GM23338 (cell line): Measurements from ENCODE around the gene MSMB. TPM values are rescaled to one million over a fixed set of nuclear protein-coding genes. Genes with fewer than 3 reads are reported as not detected.

Source experiments
- ATAC-seq: fragments of 200-7000 bp; cut with Tn5 transposase; 3 replicates; pipeline ENCODE4 v1.9.1; 2020
- DNase-seq: peaks from one replicate; pipeline ENCODE4 v3.0.0-alpha.2; 2015; ENCODE audit warnings: low spot score
- H2AFZ ChIP-seq: fragments of 200-600 bp; sonication (generic); 2 replicates; pipeline ENCODE4 v1.8.0; 2016; ENCODE audit warnings: antibody characterized with exemption, mild to moderate bottlenecking, moderate library complexity
- H3F3A ChIP-seq: fragments of 200-600 bp; sonication (generic); replicated peaks from 2 replicates; pipeline ENCODE4 v1.8.0; 2017; ENCODE audit warnings: antibody characterized with exemption, mixed run types, low read depth
- H3K27ac ChIP-seq: fragments of 200-600 bp; sonication (generic); 2 replicates; pipeline ENCODE4 v1.6.1; 2016; ENCODE audit warnings: low read depth
- H3K27me3 ChIP-seq: fragments of 200-600 bp; sonication (generic); 2 replicates; pipeline ENCODE4 v1.8.0; 2016; ENCODE audit warnings: mild to moderate bottlenecking, mixed run types, moderate library complexity; ENCODE audit not compliant: insufficient read depth
- H3K36me3 ChIP-seq: fragments of 200-600 bp; sonication (generic); 2 replicates; pipeline ENCODE4 v1.8.0; 2016; ENCODE audit warnings: mild to moderate bottlenecking; ENCODE audit not compliant: insufficient read depth
- H3K4me1 ChIP-seq: fragments of 200-600 bp; sonication (generic); 2 replicates; pipeline ENCODE4 v1.8.0; 2016; ENCODE audit warnings: mild to moderate bottlenecking, moderate library complexity; ENCODE audit not compliant: insufficient read depth
- H3K4me2 ChIP-seq: fragments of 200-600 bp; sonication (generic); 2 replicates; pipeline ENCODE4 v1.7.1; 2017; ENCODE audit warnings: mixed run types
- H3K4me3 ChIP-seq: fragments of 200-600 bp; sonication (generic); 2 replicates; pipeline ENCODE4 v1.6.1; 2016; ENCODE audit warnings: mixed run types
- H3K79me2 ChIP-seq: fragments of 200-600 bp; sonication (generic); replicated peaks from 2 replicates; pipeline ENCODE4 v1.8.0; 2017; ENCODE audit warnings: mild to moderate bottlenecking; ENCODE audit not compliant: insufficient read depth
- H3K9me2 ChIP-seq: fragments of 200-600 bp; sonication (generic); 2 replicates; pipeline ENCODE4 v1.8.0; 2017; ENCODE audit not compliant: insufficient read depth
- H4K20me1 ChIP-seq: fragments of 200-600 bp; sonication (generic); replicated peaks from 2 replicates; pipeline ENCODE4 v1.8.0; 2017; ENCODE audit warnings: mild to moderate bottlenecking; ENCODE audit not compliant: insufficient read depth
- H3K27ac Mint-ChIP-seq: 2 replicates; pipeline ENCODE4 v1.8.0; 2020; ENCODE audit warnings: inconsistent platforms, mild to moderate bottlenecking, moderate library complexity, mixed read lengths
- H3K27me3 Mint-ChIP-seq: 3 replicates; pipeline ENCODE4 v1.8.0; 2022; ENCODE audit warnings: low read depth, mild to moderate bottlenecking, moderate library complexity, mixed read lengths, inconsistent platforms; ENCODE audit not compliant: insufficient read depth, poor library complexity
- H3K36me3 Mint-ChIP-seq: 3 replicates; pipeline ENCODE4 v1.8.0; 2021; ENCODE audit warnings: low read depth, mild to moderate bottlenecking, inconsistent platforms, moderate library complexity, mixed read lengths
- H3K4me1 Mint-ChIP-seq: 3 replicates; pipeline ENCODE4 v1.8.0; 2020; ENCODE audit warnings: mild to moderate bottlenecking, inconsistent platforms, mixed read lengths
- H3K4me3 Mint-ChIP-seq: 3 replicates; pipeline ENCODE4 v1.8.0; 2021; ENCODE audit warnings: moderate library complexity, mild to moderate bottlenecking, inconsistent platforms, mixed read lengths
- H3K9me3 Mint-ChIP-seq: 3 replicates; pipeline ENCODE4 v1.8.0; 2020; ENCODE audit warnings: moderate library complexity, mild to moderate bottlenecking, inconsistent platforms, mixed read lengths
- EZH2 ChIP-seq: fragments of 200-600 bp; sonication (generic); IDR thresholded peaks from one replicate; pipeline ENCODE4 v1.8.0; 2017; ENCODE audit warnings: antibody characterized with exemption, mild to moderate bottlenecking, low read depth; ENCODE audit not compliant: unreplicated experiment
- EZH2phosphoT487 ChIP-seq: fragments of 200-600 bp; sonication (generic); IDR thresholded peaks from one replicate; pipeline ENCODE4 v1.8.1; 2018; ENCODE audit warnings: antibody characterized with exemption; ENCODE audit not compliant: unreplicated experiment
- NANOG ChIP-seq: IDR thresholded peaks from 2 replicates; pipeline ENCODE4 v1.6.1; 2016; ENCODE audit warnings: antibody characterized with exemption, borderline replicate concordance
- ZNF114 ChIP-seq: fragments of 250-450 bp; sonication (Bioruptor Pico); IDR thresholded peaks from 2 replicates; pipeline ENCODE4 v1.5.0; 2020; ENCODE audit warnings: mild to moderate bottlenecking, moderate library complexity
- ZNF331 ChIP-seq: fragments of 250-450 bp; sonication (Bioruptor Pico); IDR thresholded peaks from 2 replicates; pipeline ENCODE4 v1.5.0; 2020; ENCODE audit warnings: low read depth, mild to moderate bottlenecking, moderate library complexity
- polyA plus RNA-seq: library from polyadenylated mRNA; unstranded; fragments of >200 nt; fragmentation: Nextera tagmentation; extraction: Ambion mirVana; gene quantifications from 2 replicates; pipeline ENCODE4 v1.2.1, GENCODE V29; 2016
- total RNA-seq: library from RNA; depleted of rRNA; stranded (reverse); fragments of >200 nt; shearing (Covaris generic); gene quantifications from 2 replicates; pipeline ENCODE4 v1.2.3, GENCODE V29; 2014
- TF ChIP-seq, protein P1 (sequence below), 2 experiments: fragments of 200-600 bp in 1 of 2; sonication (generic) in 1 of 2; conservative IDR thresholded peaks; 2 replicates each; pipeline versions ENCODE4 v1.5.1 to v1.6.1; 2016 to 2017; ENCODE audit warnings: antibody characterized with exemption in 2 of 2, low read depth in 2 of 2, mild to moderate bottlenecking in 2 of 2, moderate library complexity in 1 of 2
- TF ChIP-seq, protein P2 (sequence below): fragments of 250-450 bp; sonication (Bioruptor Pico); IDR thresholded peaks from 2 replicates; pipeline ENCODE4 v1.5.0; 2020; ENCODE audit warnings: mild to moderate bottlenecking, moderate library complexity
- TF ChIP-seq, protein P3 (sequence below): IDR thresholded peaks from one replicate; pipeline ENCODE4 v1.6.1; 2018; ENCODE audit warnings: antibody characterized with exemption; ENCODE audit not compliant: unreplicated experiment

MSMB gene
- total and polyA plus RNA-seq, 2 experiments from 2014 or later, result not detected

DNA sequence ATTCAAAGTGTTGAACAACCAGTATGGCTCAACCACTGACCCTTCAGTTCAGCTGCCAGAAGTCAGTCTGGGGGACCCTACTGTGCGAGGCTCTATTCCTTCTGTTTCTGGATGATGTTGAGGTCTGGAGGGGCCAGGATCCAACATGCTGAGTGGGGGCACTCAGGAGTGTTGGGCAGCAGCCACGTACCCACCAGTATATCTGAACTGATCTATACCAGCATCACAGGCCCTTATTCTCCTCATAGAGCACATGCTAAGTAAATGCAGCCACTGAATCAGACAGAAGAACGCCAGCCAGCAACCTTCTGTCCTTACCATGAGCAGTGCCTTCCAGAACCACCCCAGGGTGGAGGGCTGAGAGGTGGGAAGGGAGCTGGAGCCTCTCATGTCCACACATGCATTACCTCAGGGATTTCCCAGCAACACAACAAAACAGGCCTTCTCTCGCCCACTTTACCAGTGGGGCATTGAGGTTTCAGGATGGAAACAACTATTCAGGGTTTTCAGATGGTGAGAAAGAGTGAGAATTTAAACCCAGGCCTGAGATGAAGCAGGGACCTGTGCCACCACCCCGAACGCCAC is 6.8 kb upstream of the MSMB start:
- H3K4me1 Mint-ChIP-seq, result peaks cover 32% of the 10 kb centered on the region
- Histone ChIP-seq H3K27ac (no peak overlapping the region), H3K79me2 (no peaks in the 10 kb centered on the region), H3K4me1 (peaks cover 24% of the 10 kb centered on the region), H3K4me3 (no peak overlapping the region), H3K4me2 (no peak overlapping the region), H3K9me2 (no peaks in the 10 kb centered on the region; the same call in 1 of the 2 replicates), H3K36me3 (no peaks in the 10 kb centered on the region), H2AFZ (peak overlapping the region; percentile 94; the same call in 1 of the 2 replicates), H4K20me1 (no peaks in the 10 kb centered on the region), H3F3A (no peaks in the 10 kb centered on the region), H3K27me3 (no peaks in the 10 kb centered on the region)
- TF ChIP-seq NANOG (no peak), EZH2 (no peak), ZNF331 (CRISPR knock-in tag) (no peak), EZH2phosphoT487 (no peak), ZNF114 (CRISPR knock-in tag) (no peak)
- TF ChIP-seq, protein P1, sequence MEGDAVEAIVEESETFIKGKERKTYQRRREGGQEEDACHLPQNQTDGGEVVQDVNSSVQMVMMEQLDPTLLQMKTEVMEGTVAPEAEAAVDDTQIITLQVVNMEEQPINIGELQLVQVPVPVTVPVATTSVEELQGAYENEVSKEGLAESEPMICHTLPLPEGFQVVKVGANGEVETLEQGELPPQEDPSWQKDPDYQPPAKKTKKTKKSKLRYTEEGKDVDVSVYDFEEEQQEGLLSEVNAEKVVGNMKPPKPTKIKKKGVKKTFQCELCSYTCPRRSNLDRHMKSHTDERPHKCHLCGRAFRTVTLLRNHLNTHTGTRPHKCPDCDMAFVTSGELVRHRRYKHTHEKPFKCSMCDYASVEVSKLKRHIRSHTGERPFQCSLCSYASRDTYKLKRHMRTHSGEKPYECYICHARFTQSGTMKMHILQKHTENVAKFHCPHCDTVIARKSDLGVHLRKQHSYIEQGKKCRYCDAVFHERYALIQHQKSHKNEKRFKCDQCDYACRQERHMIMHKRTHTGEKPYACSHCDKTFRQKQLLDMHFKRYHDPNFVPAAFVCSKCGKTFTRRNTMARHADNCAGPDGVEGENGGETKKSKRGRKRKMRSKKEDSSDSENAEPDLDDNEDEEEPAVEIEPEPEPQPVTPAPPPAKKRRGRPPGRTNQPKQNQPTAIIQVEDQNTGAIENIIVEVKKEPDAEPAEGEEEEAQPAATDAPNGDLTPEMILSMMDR (conservative IDR thresholded peaks at IDR 0.05; ENCODE audit: low read depth in 2 of 2), result no peak
- TF ChIP-seq, protein P2, sequence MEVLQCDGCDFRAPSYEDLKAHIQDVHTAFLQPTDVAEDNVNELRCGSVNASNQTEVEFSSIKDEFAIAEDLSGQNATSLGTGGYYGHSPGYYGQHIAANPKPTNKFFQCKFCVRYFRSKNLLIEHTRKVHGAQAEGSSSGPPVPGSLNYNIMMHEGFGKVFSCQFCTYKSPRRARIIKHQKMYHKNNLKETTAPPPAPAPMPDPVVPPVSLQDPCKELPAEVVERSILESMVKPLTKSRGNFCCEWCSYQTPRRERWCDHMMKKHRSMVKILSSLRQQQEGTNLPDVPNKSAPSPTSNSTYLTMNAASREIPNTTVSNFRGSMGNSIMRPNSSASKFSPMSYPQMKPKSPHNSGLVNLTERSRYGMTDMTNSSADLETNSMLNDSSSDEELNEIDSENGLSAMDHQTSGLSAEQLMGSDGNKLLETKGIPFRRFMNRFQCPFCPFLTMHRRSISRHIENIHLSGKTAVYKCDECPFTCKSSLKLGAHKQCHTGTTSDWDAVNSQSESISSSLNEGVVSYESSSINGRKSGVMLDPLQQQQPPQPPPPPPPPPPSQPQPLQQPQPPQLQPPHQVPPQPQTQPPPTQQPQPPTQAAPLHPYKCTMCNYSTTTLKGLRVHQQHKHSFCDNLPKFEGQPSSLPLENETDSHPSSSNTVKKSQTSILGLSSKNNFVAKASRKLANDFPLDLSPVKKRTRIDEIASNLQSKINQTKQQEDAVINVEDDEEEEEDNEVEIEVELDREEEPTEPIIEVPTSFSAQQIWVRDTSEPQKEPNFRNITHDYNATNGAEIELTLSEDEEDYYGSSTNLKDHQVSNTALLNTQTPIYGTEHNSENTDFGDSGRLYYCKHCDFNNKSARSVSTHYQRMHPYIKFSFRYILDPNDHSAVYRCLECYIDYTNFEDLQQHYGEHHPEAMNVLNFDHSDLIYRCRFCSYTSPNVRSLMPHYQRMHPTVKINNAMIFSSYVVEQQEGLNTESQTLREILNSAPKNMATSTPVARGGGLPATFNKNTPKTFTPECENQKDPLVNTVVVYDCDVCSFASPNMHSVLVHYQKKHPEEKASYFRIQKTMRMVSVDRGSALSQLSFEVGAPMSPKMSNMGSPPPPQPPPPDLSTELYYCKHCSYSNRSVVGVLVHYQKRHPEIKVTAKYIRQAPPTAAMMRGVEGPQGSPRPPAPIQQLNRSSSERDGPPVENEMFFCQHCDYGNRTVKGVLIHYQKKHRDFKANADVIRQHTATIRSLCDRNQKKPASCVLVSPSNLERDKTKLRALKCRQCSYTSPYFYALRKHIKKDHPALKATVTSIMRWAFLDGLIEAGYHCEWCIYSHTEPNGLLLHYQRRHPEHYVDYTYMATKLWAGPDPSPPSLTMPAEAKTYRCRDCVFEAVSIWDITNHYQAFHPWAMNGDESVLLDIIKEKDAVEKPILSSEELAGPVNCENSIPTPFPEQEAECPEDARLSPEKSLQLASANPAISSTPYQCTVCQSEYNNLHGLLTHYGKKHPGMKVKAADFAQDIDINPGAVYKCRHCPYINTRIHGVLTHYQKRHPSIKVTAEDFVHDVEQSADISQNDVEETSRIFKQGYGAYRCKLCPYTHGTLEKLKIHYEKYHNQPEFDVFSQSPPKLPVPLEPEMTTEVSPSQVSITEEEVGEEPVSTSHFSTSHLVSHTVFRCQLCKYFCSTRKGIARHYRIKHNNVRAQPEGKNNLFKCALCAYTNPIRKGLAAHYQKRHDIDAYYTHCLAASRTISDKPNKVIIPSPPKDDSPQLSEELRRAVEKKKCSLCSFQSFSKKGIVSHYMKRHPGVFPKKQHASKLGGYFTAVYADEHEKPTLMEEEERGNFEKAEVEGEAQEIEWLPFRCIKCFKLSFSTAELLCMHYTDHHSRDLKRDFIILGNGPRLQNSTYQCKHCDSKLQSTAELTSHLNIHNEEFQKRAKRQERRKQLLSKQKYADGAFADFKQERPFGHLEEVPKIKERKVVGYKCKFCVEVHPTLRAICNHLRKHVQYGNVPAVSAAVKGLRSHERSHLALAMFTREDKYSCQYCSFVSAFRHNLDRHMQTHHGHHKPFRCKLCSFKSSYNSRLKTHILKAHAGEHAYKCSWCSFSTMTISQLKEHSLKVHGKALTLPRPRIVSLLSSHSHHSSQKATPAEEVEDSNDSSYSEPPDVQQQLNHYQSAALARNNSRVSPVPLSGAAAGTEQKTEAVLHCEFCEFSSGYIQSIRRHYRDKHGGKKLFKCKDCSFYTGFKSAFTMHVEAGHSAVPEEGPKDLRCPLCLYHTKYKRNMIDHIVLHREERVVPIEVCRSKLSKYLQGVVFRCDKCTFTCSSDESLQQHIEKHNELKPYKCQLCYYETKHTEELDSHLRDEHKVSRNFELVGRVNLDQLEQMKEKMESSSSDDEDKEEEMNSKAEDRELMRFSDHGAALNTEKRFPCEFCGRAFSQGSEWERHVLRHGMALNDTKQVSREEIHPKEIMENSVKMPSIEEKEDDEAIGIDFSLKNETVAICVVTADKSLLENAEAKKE (CRISPR knock-in tag), result no peak
- TF ChIP-seq, protein P3, sequence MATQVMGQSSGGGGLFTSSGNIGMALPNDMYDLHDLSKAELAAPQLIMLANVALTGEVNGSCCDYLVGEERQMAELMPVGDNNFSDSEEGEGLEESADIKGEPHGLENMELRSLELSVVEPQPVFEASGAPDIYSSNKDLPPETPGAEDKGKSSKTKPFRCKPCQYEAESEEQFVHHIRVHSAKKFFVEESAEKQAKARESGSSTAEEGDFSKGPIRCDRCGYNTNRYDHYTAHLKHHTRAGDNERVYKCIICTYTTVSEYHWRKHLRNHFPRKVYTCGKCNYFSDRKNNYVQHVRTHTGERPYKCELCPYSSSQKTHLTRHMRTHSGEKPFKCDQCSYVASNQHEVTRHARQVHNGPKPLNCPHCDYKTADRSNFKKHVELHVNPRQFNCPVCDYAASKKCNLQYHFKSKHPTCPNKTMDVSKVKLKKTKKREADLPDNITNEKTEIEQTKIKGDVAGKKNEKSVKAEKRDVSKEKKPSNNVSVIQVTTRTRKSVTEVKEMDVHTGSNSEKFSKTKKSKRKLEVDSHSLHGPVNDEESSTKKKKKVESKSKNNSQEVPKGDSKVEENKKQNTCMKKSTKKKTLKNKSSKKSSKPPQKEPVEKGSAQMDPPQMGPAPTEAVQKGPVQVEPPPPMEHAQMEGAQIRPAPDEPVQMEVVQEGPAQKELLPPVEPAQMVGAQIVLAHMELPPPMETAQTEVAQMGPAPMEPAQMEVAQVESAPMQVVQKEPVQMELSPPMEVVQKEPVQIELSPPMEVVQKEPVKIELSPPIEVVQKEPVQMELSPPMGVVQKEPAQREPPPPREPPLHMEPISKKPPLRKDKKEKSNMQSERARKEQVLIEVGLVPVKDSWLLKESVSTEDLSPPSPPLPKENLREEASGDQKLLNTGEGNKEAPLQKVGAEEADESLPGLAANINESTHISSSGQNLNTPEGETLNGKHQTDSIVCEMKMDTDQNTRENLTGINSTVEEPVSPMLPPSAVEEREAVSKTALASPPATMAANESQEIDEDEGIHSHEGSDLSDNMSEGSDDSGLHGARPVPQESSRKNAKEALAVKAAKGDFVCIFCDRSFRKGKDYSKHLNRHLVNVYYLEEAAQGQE, result no peak
- no peak for DNase-seq
- H3K27ac Mint-ChIP-seq, result peak overlapping the region; percentile 65; the same call in 1 of the 2 replicates
- no peak for ATAC-seq
- no peaks in the 10 kb centered on the region for H3K9me3 Mint-ChIP-seq
- no peaks in the 10 kb centered on the region for H3K36me3 Mint-ChIP-seq
- H3K4me3 Mint-ChIP-seq, result no peak overlapping the region
- H3K27me3 Mint-ChIP-seq, result peaks cover 9% of the 10 kb centered on the region
